IPS-20b (cell line): Measurements from ENCODE around the gene HOMER3.
A peak's percentile ranks its signal among the peaks of the same experiment; 100 is the strongest.
"Not testable (repeated sequence)": the region's sequence is repeated elsewhere in the genome, so short reads cannot be mapped to it uniquely, and the experiment has no call there.

Experiments
- H3K27ac ChIP-seq: one replicate; pipeline ENCODE4 v1.5.1; 2013; ENCODE audit warnings: low read length
- H3K27me3 ChIP-seq: 2 replicates; pipeline ENCODE4 v1.6.1; 2013; ENCODE audit warnings: mild to moderate bottlenecking, low read length, inconsistent platforms; ENCODE audit not compliant: insufficient read depth
- H3K36me3 ChIP-seq: 2 replicates; pipeline ENCODE4 v1.6.1; 2013; ENCODE audit warnings: low read depth, mild to moderate bottlenecking, inconsistent platforms, low read length, moderate library complexity; ENCODE audit not compliant: insufficient read depth
- H3K4me1 ChIP-seq: 2 replicates; pipeline ENCODE4 v1.6.1; 2013; ENCODE audit warnings: mild to moderate bottlenecking, control low read depth, inconsistent platforms, low read length, moderate library complexity; ENCODE audit not compliant: insufficient read depth
- H3K4me3 ChIP-seq: 2 replicates; pipeline ENCODE4 v1.5.1; 2013; ENCODE audit warnings: mild to moderate bottlenecking, low read length, inconsistent platforms
- H3K9ac ChIP-seq: 2 replicates; pipeline ENCODE4 v1.6.1; 2013; ENCODE audit warnings: low read depth, mild to moderate bottlenecking, inconsistent platforms, low read length, moderate library complexity
- H3K9me3 ChIP-seq: 2 replicates; pipeline ENCODE4 v1.6.1; 2013; ENCODE audit warnings: mild to moderate bottlenecking, low read depth, low read length, inconsistent platforms; ENCODE audit not compliant: insufficient read depth

The HOMER3 gene

DNA sequence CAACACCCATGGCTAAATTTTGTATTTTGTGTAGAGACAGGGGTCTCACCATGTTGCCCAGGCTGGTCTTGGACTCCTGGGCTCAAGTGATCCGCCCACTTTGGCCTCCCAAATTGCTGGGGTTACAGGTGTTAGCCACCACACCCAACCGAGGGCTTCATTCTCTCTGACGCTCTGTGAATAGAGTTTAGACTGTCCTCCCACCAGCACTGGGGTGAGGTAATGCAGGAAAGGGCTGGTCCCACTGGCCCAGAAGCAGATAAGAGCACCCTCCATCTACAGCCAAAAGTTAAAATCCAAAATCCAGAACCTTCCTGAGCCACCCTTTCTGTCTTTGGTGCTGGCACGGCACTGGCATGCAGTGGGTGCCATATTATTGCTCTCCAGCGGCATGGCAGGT lies 31.8 kb upstream of the HOMER3 start:
- Histone ChIP-seq H3K9me3 (no peaks in the 10 kb centered on the region), H3K27me3 (no peaks in the 10 kb centered on the region), H3K27ac (no peak overlapping the region), H3K9ac (no peak overlapping the region), H3K4me3 (no peak overlapping the region), H3K4me1 (no peaks in the 10 kb centered on the region), H3K36me3 (no peaks in the 10 kb centered on the region)

DNA sequence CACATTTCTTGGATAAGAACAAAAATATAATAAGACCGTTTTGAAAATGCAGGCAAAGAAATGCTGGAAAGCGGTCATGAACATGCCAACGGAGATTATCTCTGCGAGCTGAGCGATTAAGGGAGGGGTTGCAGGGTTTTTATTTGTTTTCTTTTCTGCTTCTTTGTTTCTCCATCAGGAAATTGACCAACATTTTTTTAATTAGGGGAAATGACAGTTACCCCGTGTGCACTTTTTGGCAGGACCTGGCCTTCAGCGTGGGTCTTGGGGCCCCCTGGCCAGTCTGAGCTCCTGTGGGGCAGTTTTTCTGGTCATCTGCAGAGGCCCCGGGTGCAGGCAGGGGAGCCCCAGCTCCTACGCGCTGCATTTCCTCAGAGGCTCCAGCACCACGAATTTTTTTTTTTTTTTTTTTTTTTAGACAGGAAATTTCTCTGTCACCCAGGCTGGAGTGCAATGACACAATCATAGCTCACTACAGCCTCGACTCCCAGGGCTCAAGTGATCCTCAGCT lies 31.3 kb upstream of the HOMER3 start:
- no peak overlapping the region for H3K27ac ChIP-seq

GRCh38 chr19:18969931-18970659 lies 29.1 kb upstream of the HOMER3 start:
- H3K27me3 ChIP-seq, result no peaks in the 10 kb centered on the region
- peaks cover 5% of the 10 kb centered on the region; the same call in 1 of the 2 replicates for H3K4me1 ChIP-seq
- H3K4me3 ChIP-seq, result no peak overlapping the region
- no peaks in the 10 kb centered on the region for H3K9me3 ChIP-seq
- no peaks in the 10 kb centered on the region for H3K36me3 ChIP-seq
- H3K9ac ChIP-seq, result no peak overlapping the region
- no peak overlapping the region for H3K27ac ChIP-seq

More for the DNA sequence above, 31.3 kb upstream of the HOMER3 start:
- no peaks in the 10 kb centered on the region for H3K4me1 ChIP-seq
- no peak overlapping the region for H3K4me3 ChIP-seq
- no peaks in the 10 kb centered on the region for H3K27me3 ChIP-seq
- H3K36me3 ChIP-seq, result no peaks in the 10 kb centered on the region
- no peak overlapping the region for H3K9ac ChIP-seq
- no peaks in the 10 kb centered on the region for H3K9me3 ChIP-seq

DNA sequence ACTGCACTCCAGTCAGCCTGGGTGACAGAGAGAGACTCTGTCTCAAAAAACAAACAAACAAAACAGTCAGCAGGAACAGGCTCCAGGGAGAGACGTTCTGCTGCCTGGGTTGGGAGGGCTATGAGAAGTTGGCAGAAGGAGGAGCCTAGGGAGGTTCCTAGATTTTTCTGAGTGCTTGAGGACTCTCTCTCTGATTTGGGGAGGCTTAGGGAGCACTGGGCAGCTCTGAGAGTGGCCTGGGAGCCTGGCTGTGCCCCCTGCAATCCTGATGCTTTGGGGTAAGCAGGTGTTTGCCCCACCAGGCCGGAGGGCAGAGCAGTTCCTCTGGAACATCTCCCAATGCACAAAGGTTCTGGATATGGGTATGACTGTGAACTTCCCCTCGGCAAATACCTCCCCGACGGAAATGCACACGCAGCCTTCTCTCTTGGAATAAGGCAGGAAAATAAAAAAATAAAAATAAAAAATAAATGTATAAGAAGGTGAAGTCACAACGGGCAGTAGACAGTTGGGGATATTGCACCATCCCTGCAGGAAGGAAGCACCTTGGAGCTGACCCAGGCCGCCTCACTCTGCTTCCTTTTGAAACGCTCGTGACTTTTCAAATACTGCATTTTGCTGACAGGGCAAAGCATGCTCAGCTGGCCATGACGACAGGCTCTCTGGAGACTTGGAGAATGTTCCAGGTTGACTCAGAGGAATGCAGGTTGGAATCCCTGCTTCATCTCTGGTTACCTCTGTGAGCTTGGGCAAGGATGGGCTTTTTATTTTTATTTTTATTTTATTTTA lies 26.5 kb upstream of the HOMER3 start:
- Histone ChIP-seq H3K4me1 (peaks cover 5% of the 10 kb centered on the region; the same call in 1 of the 2 replicates), H3K9ac (no peak overlapping the region), H3K27me3 (peaks cover under 1% of the 10 kb centered on the region; the same call in 1 of the 2 replicates), H3K9me3 (no peaks in the 10 kb centered on the region), H3K27ac (no peak overlapping the region), H3K4me3 (no peak overlapping the region), H3K36me3 (no peaks in the 10 kb centered on the region)

DNA sequence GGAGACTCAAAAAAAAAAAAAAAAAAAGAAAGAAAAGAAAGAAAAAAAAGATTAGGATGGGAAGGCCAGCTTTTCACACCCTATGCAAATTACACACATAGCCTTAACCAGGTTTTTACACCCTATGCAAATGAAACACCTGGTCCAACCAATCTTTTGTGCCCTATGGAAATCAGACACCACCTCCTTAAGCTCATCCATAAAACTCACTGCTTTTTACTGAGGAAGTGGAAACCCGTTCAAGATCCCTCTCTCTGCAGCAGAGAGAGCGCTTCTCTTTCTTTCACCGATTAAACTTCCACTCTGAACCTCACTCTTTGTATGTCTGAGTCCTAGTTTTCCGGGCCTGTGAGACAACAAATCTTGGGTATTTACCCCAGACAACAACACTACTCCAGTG lies 25.3 kb upstream of the HOMER3 start:
- H3K4me3 ChIP-seq, result no peak overlapping the region
- H3K36me3 ChIP-seq, result no peaks in the 10 kb centered on the region
- peaks cover 6% of the 10 kb centered on the region for H3K27me3 ChIP-seq
- no peak overlapping the region for H3K27ac ChIP-seq
- peaks cover 5% of the 10 kb centered on the region; the same call in 1 of the 2 replicates for H3K4me1 ChIP-seq
- H3K9ac ChIP-seq, result no peak overlapping the region; the same call in 1 of the 2 replicates
- H3K9me3 ChIP-seq, result no peaks in the 10 kb centered on the region

- no peak overlapping the region for H3K9ac ChIP-seq
- H3K9me3 ChIP-seq, result no peaks in the 10 kb centered on the region
- no peaks in the 10 kb centered on the region for H3K36me3 ChIP-seq
- no peak overlapping the region for H3K27ac ChIP-seq
- H3K27me3 ChIP-seq, result peaks cover 6% of the 10 kb centered on the region
- H3K4me3 ChIP-seq, result no peak overlapping the region
- H3K4me1 ChIP-seq, result peaks cover 5% of the 10 kb centered on the region; the same call in 1 of the 2 replicates
Observed at GRCh38 chr19:18964121-18964520, 23.1 kb upstream of the HOMER3 start.

- peak overlapping the region; percentile 50; the same call in 1 of the 2 replicates for H3K4me3 ChIP-seq
- H3K4me1 ChIP-seq, result peaks cover 5% of the 10 kb centered on the region; the same call in 1 of the 2 replicates
- no peak overlapping the region for H3K27ac ChIP-seq
- H3K36me3 ChIP-seq, result no peaks in the 10 kb centered on the region
- no peaks in the 10 kb centered on the region for H3K9me3 ChIP-seq
- peaks cover 6% of the 10 kb centered on the region for H3K27me3 ChIP-seq
- no peak overlapping the region for H3K9ac ChIP-seq
Observed at GRCh38 chr19:18961767-18962620, 21.0 kb upstream of the HOMER3 start.

DNA sequence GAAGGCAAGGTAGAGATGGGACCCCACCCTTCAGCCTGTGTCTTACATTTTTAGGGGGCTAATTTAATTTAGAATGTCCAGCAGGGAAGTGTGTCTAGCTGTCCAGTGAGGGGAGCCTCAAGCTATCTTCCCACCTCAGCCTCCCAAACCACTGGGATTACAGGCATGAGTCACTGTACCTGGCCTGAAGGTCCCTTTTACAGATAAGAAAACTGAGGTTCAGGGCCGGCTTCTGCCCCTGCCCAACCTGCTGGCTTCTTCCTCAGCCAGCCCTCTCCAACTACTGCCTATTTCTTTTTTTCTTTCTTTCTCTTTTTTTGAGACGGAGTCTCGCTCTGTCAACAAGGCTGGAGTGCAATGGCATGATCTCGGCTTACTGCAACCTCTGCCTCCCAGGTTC lies 19.4 kb upstream of the HOMER3 start:
- Histone ChIP-seq H3K27ac (no peak overlapping the region), H3K4me1 (no peaks in the 10 kb centered on the region), H3K27me3 (peaks cover 6% of the 10 kb centered on the region), H3K36me3 (no peaks in the 10 kb centered on the region), H3K9me3 (no peaks in the 10 kb centered on the region), H3K4me3 (no peak overlapping the region), H3K9ac (no peak overlapping the region)

DNA sequence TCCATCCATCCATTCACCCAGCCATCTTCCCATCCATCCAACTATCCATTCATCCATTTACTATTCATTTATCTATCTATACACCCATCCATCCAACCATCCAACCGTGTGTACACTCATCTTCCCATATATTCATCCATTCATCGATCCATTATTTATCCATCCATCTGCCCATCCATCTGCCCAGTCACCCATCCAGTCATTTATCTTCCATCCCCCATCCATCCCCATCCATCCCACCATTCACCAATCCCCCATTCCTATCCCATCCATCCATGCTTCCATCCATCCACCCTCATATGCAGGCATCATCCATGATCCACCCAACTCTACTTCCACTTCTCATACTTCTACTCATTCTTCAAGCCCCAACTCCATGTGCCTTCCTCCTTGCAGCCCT lies 14.0 kb upstream of the HOMER3 start:
- no peaks in the 10 kb centered on the region for H3K27me3 ChIP-seq
- H3K4me1 ChIP-seq, result no peaks in the 10 kb centered on the region
- H3K36me3 ChIP-seq, result no peaks in the 10 kb centered on the region
- H3K9me3 ChIP-seq, result no peaks in the 10 kb centered on the region
- no peak overlapping the region for H3K9ac ChIP-seq
- H3K4me3 ChIP-seq, result no peak overlapping the region
- no peak overlapping the region for H3K27ac ChIP-seq

DNA sequence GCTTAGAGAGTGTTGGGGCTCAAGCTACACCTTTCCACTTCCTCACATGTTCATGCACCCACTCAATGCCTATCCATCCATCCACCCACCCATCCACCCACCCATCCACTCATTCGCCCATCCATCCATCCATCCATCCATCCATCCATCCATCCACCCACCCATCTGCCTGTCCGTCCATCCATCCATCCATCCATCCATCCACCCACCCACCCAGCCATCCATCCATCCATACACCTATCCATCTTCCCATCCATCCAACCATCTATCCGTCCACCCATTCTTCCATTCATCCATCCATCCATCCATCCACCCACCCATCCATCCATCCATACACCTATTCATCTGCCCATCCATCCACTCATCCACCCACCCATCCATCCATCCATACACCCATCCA lies 13.1 kb upstream of the HOMER3 start:
- no peaks in the 10 kb centered on the region for H3K9me3 ChIP-seq
- no peaks in the 10 kb centered on the region for H3K27me3 ChIP-seq
- no peak overlapping the region for H3K27ac ChIP-seq
- H3K4me3 ChIP-seq, result no peak overlapping the region
- no peaks in the 10 kb centered on the region for H3K4me1 ChIP-seq
- H3K36me3 ChIP-seq, result no peaks in the 10 kb centered on the region
- no peak overlapping the region for H3K9ac ChIP-seq

GRCh38 chr19:18952364-18953003 lies 11.5 kb upstream of the HOMER3 start:
- not testable (repeated sequence) for H3K9me3 ChIP-seq, H3K9ac ChIP-seq, H3K36me3 ChIP-seq, H3K27ac ChIP-seq, H3K4me1 ChIP-seq, H3K4me3 ChIP-seq, H3K27me3 ChIP-seq
